Smooth muscle cell of the coronary artery (primary cell): ENCODE data around the gene CETN2. TPM values are rescaled to one million over a fixed set of nuclear protein-coding genes. Genes with fewer than 3 reads are reported as not detected.

Experiments
- total RNA-seq: library from RNA; depleted of rRNA; stranded (reverse); fragments of >200 nt; gene quantifications from 2 replicates; pipeline ENCODE4 v1.2.3, GENCODE V29; 2014; ENCODE audit warnings: low replicate concordance

The CETN2 gene
- total RNA-seq: 19.0 and 31.3 TPM in 2 replicates

DNA sequence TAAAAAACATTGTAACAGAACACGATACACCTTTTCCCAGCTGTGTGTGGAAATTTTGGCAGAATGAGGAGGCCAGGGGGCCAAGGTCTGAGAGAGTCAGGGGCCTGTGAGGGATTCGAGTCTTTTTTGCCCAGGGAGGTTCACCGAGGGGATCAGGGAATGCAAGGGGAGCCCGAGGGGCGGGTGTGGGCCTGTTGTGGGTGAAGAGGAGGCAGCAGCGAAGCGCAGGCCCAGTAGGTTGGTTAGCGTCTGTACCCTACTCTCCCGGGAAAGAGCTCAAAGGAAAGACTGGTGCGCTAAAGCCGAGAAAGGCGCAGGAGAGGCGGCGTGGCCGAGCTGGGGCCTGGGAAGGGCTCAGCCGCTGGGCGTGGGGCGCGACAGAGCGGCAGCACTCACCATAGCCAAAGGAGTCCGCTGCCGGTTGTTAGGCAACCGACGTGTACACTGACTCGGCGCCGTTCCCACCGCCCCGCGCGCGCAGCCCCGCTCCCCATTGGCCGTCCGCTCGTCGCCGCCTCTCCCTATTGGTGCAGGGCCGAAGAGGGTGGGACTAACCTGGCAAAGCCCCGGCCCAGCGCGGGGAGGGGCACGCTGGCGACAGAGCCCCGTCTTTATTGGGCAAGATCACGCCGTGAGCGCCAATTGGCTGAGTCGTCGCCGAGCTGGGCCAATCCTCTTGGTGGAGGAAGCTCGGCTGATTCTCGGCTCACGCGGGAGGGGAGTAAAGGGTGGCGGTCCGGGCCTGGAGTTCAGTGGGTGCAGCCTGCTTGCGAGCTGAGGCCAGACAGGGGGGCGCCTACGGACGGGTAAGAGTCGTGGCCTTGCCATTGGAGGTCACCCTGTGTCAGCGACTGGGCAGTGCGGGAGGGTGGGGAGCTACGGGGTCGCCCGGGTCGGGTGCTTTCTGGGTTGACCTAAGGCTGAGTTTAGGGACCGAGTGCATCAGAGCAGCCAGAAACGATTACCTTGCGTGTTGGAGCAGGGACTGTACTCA is at the start of gene CETN2, which contains the start of gene NSDHL:
Gene CETN2 (minus strand): TSS at position 446 of the 994 bp plus-strand sequence. CDS start 47 bp downstream, at position 399.
Gene NSDHL (plus strand): TSS at position 752 of the 994 bp plus-strand sequence. CDS start 15,262 bp downstream, outside the sequence.

Other genes with a start within 250 kb of the CETN2 start
- not detected in 2 replicates for gene GABRQ, start 192.9 kb downstream of the CETN2 start, total RNA-seq
- 0.15 TPM in 1 of 2 replicates, not detected in the other for gene MAGEA3, start 132.0 kb downstream of the CETN2 start, total RNA-seq
- not detected in 2 replicates for gene CSAG2, start 121.5 kb downstream of the CETN2 start, total RNA-seq
- gene MAGEA2B, start 116.1 kb downstream of the CETN2 start, total RNA-seq: not detected in 2 replicates
- not detected in 2 replicates for gene CSAG1, start 97.0 kb downstream of the CETN2 start, total RNA-seq
- gene MAGEA12, start 97.0 kb downstream of the CETN2 start, total RNA-seq: 0.08 TPM in 1 of 2 replicates, not detected in the other
- gene MAGEA2, start 76.9 kb downstream of the CETN2 start, total RNA-seq: not detected in 2 replicates
- not detected in 2 replicates for gene CSAG3, start 71.5 kb downstream of the CETN2 start, total RNA-seq
- not detected in 2 replicates for gene MAGEA6, start 61.1 kb downstream of the CETN2 start, total RNA-seq
- gene NSDHL, start 306 bp upstream of the CETN2 start, total RNA-seq: 13.9 and 18.9 TPM in 2 replicates
- 0.35 and 22.0 TPM in 2 replicates for gene ZNF185, start 67.3 kb upstream of the CETN2 start, total RNA-seq
- not detected in 2 replicates for gene PNMA5, start 163.4 kb upstream of the CETN2 start, total RNA-seq
- gene PNMA3, start 225.7 kb upstream of the CETN2 start, total RNA-seq: 0.70 TPM in 1 of 2 replicates, not detected in the other
- gene PNMA6A, start 241.7 kb upstream of the CETN2 start, total RNA-seq: 0.68 and 2.2 TPM in 2 replicates